HG03565 (cell line): ENCODE measurements around the gene ZNF598.
A peak's percentile ranks its signal among the peaks of the same experiment; 100 is the strongest.

Experiments
- ATAC-seq: cut with Tn5 transposase; IDR thresholded peaks from one replicate; pipeline ENCODE4 v1.9.1; 2021; ENCODE audit warnings: mild to moderate bottlenecking, moderate library complexity; ENCODE audit not compliant: unreplicated experiment

ZNF598 gene

DNA sequence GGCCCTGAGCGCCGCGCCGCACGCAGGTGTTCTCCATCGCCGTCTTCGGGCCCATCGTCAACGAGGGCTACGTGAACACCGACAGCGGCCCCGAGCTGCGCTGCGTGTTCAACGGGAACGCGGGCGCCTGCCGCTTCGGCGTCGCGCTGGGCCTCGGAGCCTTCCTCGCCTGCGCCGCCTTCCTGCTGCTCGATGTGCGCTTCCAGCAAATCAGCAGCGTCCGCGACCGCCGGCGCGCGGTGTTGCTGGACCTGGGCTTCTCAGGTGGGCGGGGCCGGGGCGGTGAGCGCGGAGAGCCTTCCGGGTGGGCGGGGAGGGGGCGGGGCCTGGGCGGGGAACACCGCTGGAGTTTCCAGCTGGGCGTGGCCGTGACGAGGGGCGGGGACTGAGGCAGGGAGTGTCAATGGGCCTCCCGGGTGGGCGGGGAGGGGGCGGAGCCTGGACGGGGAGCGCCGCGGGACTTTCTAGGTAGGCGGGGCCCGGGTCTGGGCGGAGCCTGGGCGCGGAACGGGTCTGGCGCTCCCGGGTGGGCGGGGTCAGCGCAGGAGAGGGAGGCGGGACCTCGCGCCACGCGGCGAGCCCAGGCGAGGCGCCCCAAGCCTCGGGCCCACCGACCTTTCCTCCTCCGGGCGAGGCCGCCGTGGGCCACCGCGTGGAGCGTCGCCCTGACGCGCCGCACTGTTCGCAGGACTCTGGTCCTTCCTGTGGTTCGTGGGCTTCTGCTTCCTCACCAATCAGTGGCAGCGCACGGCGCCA lies 17.5 kb downstream of the ZNF598 start:
- ATAC-seq = peak; percentile 36

DNA sequence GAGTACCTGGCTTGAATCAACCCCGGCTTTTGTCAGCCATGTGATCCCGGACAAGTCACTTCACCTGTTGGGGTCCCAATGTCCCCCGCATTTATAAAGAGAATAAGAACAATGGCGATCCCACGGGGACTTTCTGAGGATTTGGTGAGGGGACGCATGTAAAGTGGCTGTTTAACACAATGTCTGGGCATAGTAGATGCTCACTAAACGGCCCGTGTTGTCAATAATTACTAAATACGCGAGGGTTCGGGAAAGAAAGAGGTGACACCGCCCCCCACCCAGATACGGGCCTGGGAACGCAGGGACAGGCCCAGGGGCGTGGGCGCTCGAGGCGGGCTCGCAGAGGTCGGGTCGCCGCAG lies 18.1 kb downstream of the ZNF598 start:
- ATAC-seq = no peak

DNA sequence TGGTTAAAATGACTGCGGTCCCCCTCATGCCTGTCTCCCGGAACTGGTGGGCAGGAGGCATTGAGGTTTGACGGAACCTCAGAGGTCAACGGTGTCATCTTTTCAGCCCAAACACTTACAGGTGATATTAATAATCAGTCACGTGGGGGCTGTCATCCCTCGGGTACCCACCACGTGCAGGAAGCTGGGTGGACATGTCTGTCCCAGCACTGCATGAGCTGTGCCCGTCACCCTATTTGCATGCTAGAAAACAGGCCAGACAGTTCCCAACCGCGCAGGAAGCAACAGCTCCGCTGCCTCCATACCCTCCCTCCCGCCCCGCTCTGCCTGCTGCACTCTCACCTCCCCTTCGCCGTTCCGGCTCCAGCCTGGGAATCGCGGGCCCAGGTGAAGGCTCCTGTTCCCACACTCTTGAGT lies 18.5 kb downstream of the ZNF598 start:
- no peak for ATAC-seq

DNA sequence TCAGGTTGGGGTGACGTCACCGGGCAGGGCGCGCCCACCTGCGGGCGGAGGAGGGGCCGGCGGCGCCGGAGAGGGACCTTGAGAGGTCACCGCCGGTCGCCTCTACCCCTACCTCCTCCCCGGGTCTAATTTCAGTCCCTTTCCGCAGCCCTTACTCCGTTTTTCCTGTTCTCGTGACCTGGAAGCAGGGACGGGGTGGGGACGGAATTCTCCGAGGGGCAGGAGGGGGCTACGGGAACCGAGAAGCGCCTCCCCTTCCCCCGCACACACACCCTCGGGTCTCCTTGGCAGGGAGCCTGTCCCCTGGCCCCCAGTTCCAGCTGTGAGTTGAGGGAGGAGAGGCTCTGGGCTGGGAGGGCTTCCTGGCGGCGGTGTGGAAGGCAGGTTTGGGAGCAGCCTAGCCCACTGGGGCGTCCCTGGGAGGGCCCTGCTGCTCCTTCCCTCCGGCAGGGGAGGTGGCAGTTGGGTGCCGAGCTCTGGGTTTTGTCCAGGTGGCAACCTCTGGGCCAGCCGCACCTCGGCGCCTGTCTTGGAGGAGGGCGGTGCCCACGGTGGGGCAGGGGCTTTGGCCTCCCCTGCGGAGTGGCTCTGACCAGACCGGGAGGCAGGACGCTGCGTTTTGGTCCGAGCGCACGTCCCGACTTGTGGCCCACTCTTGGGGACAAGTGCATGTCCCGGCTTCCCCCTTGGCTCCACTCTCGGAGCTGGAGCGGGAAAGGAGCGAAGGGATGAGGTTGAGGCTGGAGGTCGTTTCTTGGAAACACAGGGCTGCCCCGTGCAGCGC lies 19.1 kb downstream of the ZNF598 start:
- ATAC-seq = no peak

DNA sequence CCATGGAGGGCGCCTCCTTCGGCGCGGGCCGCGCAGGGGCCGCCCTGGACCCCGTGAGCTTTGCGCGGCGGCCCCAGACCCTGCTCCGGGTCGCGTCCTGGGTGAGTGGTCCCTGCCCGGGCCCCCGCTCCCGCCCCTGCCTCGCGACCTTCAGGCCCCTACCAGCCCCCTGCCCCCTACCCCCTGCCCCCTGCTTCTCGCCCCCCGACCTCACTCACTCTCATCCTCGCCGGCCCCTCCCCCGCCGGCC lies 19.6 kb downstream of the ZNF598 start:
- ATAC-seq = no peak

DNA sequence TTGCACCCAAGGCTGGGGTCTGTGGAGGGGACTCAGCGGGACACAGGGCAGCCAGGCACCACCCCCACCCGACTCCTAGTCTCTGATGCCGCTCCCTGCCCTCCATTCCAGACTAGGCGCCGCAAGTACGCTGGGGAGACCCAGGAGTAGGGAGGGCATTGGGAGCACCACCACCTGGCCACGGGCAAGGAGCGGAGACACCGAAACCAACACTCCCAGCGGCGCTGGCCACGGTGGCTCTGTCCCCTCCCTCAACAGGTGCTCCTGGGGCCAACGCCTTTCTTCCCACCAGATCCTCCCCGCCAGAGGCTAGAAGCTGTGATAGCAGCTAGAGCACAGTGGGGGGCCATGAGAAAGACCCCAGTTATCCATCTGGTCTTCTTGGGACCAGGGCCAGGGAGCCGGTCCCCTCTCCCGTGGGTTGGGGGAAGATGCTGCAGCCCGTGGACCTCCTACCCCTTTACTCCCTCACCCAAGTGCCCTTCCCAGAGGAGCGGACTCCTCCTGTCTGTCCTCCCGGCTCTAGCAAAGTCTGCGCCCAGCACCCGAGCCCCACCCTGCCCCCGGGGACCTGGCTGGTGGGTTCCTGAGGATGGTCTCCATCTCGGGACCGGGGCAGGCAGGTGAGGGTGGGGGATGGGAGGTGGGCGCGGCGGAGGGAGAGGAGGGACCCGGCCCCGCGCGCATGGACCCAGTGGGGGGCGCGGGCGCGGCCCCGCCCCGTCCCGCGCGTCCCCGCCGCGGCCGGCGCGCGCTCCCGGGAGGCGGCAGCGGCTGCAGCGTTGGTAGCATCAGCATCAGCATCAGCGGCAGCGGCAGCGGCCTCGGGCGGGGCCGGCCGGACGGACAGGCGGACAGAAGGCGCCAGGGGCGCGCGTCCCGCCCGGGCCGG lies 20.2 kb downstream of the ZNF598 start, which contains the start of gene SYNGR3:
Gene SYNGR3 (plus strand): TSS at position 762 of the 892 bp plus-strand sequence. CDS start 133 bp downstream, outside the sequence.
- no peak for ATAC-seq

DNA sequence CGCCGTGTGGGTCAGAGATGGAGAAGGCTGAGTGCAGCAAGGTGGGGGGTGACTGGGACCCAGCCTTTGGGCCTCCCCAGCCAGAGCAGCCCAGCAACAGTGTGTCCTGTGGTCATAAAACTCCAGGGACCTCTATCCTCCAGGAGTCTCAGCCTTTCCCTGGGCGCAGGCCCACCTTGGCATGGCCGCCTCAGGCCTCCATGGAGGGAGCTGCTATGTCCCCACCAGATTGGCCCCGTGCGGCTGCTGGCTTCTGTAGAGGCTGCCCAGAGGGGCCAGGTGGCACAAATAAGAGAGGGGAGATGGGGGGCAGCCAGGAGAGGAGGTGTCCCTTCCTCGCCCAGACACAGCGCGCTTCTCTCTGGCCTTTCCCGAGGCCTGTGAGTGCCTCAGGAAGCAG lies 22.4 kb downstream of the ZNF598 start:
- ATAC-seq = no peak

DNA sequence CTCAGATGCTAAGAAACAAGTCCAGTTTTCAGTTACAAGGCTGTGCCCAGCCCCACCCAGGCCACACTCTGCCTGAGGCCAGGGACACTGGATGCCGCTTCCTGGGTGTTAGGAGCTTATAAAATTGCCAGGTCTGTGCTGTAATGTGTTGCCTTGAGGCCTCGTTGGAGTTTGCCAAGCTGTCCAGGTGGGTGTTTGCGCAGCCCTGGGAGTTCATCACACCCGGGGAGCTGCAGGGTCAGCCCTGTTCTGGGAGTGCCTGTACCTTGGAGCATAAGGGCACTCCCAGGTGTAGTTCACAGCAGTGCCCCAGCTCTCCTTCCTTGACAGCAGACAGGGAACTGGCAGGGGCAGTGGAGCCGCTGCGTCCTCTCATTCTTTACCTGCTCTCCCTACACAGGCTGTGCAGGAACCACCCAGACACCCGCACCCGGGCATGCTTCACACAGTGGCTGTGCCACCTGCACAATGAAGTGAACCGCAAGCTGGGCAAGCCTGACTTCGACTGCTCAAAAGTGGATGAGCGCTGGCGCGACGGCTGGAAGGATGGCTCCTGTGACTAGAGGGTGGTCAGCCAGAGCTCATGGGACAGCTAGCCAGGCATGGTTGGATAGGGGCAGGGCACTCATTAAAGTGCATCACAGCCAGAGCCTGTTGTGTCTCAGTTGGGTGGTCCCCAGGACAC lies 24.0 kb downstream of the ZNF598 start:
- ATAC-seq = no peak

DNA sequence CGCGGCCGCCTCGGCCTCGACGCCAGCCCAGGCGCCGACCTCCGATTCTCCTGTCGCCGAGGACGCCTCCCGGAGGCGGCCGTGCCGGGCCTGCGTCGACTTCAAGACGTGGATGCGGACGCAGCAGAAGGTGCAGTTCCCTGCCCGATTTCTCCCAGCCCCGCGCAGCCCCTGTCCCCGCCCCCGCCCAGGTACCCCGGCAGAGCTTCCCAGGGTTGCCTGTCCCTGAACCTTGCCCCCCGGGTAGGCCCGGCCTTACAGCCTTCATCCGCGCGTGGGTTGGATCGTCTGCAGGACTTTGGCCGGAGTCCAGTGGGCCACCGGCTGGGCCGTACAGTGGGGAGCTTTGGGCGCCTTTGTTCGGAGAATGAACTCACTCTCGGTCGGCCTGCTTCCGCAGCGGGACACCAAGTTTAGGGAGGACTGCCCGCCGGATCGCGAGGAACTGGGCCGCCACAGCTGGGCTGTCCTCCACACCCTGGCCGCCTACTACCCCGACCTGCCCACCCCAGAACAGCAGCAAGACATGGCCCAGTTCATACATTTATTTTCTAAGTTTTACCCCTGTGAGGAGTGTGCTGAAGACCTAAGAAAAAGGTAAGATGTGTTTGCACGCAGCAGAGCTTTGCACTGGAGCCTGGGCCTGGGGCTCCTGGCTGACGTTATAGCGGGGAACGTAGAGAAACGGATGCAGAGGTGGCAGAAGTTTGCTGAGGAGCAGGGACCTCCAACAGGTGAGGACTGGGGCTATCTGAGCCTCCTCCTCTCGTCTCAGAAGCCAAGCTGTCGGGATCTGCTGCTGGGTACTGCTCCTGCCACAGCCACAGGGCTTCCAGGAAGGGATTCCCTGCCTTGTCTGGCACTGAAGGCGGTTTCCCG lies 25.0 kb downstream of the ZNF598 start:
- ATAC-seq = no peak

DNA sequence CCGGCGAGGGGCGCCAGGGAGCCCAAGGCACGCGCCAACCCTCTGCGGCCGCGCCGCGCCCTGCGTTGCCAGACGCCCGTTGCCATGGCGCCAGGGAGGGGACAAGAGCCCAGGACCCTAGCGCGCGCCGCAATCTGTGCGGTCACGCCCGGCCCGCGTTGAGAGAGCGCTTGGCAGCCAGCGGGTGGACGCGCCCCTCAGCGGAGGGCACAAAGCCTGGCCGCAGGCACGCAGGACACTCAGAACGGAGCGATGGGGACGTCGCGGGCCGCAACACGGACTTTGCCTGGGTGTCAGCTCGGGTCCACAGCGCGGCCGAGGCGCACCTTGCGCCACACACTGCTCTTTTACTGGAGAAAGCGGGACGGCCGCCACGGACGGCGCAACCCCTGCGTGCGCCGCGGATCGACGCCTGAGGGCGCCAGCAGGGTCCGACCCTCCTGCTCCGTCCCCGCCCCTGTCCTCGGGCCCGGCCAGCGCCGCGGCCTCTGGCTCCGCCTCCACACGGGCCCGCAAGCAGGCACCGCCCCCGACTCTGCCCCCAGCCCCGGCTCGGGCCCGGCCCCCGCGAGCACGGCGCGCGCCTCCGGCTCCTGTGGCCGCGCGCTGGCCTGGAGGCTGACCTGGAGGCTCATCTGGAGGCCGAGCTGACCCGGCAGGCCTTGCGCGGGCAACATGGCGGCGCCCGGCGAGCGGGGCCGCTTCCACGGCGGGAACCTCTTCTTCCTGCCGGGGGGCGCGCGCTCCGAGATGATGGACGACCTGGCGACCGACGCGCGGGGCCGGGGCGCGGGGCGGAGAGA lies 25.9 kb downstream of the ZNF598 start, which contains the start of gene GFER:
Gene GFER (plus strand): TSS at position 650 of the 803 bp plus-strand sequence. CDS start 26 bp downstream, at position 676.
- ATAC-seq = peak; percentile 61

DNA sequence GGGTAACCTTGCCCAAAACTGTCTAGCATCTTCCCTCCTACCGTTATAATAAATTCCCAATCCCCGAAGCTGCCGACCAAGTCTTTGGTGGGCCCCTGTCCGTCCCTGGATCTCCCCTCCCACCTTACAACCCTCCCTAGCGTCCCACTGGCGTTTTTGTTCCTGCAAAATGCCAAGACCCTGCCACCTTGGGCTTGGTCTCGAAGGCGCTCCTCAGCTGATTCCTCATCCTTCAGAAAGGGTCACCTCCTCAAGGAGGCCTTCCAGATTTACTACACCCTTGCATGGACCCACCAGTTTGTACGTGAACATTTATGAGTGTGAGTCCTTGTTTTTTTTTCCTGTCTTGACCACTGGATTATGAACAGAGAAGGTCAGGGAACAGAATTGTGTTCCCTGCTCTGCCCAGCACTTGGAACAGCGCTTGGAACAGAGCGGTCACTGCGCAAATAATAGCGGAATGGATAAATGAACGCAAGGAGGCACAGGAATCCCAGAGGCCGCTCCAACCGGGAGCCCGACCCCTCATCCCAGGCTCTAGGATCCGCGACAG lies 26.6 kb downstream of the ZNF598 start:
- no peak for ATAC-seq

DNA sequence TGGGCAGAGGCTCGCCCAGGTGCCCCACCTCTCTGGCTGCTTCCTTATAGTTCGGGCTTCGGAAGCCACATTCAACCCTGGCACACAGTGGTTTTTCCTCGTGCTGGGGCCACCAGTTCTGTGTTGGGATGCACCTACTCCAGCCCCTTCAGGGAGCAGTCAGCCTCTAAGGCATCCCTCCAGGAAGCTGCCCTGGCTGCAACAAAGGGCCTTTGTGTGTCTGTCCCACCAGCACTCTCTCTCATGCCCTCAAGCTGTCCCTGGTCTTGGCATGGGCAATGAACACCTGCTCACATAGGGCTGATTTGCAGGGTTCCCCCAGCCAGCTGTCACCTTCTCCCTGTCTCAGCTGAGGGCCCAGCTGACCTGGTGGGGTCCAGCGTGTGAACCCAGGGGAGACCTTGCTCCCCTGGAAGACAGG lies 27.6 kb downstream of the ZNF598 start:
- ATAC-seq = no peak

DNA sequence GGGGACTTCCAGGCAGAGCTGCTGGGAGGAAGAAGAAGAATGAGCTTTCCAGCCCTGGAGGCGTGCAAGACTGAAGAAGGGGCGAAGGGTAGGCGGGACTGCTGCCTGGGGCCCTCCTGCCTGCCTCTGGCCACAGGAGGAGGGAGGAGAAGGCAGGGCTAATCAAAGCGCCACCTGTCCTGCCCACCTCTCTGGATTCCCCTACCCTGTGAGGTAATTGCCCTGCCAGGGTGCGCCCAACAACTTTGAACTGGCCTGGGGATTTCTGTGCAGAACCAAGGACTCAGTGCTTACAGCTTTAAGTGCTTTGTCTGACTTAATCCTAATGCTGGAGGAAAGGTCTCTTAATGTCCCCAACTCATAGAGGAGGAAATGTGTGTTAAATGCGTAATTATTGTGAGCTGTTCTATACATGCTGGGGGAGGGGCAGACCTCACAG lies 28.2 kb downstream of the ZNF598 start, which contains the start of gene NOXO1:
Gene NOXO1 (minus strand): TSS at position 72 of the 439 bp plus-strand sequence. CDS start 290 bp downstream, outside the sequence.
- ATAC-seq = no peak

DNA sequence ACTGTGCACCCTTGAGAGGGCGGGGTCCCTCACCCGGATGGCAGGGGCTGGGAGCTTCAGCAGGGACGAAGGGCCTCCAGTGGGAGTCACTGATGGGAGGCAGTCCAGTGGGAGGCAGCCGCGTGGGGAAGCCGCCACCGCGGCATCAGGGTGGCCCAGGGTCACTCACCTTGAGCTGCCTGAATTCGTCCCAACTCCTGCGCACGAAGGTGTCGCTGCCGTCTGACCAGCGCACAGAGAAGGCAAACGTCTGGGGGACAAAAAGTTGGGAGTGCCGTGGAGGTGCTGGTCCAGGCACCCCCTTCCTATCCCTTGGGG lies 28.9 kb downstream of the ZNF598 start:
- ATAC-seq = no peak

DNA sequence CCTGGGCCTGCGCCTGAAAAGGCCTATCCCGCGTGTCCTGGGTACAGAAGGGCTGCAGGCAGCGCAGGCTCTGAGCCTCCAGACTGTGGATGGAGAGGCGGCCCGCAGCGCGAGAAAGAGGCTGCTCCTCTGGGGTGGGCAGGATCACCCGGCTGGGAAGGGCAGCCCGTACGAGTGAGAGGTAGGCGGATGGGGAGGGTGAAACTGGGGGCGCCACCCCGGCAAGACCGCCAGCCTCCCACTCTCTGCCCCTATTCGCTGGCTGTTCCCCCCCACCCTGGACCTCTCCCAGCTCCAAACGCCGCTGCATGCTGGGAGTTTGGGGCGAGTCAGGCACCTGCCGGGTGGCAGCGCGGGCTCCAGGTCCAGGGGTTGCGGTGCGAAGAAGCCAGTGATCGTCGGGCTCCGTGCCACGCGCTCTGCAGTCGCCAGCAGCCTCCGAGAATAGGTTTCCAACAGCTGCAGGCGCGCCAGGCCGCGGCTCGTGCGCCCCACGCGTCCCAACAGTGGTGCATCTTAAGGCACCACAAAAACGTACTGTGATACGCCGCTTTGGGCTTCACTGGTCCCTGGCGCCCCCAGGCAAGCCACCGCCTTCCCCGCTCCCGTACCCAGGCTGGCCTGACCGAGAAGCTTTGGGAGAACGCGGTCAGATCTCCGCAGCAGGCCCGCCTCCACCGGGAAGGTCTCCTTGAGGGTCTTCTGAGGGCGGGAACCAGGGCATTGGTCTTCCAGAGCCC lies 29.4 kb downstream of the ZNF598 start:
- no peak for ATAC-seq

DNA sequence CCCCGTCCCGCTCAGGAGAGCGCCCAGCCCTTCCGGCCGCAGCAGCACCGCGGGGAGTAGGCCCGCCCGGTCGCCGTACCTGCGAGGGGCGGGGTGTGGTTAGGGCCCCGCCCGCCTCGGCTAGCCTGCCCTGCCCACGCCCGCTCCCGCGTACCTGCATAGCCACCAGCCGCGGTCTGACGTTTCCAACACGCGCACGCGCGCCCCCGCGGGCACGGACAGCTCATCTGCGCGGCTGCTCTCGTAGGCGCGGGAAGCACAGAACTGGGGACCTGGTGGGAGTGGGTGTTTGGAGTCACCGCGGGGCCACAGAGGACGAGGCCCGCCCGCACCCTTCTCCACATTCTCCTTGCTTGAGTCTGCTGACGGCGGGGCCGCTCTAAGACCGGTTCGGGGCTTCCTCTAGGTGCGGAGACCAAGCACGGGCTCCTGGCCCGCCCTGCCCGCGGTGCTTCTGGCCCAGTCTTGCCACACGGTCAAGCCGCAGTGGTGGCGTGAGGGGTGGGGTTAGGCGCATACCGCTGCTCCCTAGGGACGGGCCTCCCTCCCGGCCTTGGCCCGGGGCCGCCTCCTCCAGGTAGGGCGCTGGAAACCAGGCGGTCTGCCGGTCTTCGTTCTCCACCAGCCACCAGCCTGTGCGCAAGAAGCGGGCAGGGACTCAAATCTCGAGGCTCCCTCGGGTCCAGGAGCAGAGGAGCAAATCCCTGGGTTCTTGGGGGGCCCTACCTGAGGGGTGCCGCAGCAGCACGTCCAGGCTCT lies 30.2 kb downstream of the ZNF598 start:
- no peak for ATAC-seq

DNA sequence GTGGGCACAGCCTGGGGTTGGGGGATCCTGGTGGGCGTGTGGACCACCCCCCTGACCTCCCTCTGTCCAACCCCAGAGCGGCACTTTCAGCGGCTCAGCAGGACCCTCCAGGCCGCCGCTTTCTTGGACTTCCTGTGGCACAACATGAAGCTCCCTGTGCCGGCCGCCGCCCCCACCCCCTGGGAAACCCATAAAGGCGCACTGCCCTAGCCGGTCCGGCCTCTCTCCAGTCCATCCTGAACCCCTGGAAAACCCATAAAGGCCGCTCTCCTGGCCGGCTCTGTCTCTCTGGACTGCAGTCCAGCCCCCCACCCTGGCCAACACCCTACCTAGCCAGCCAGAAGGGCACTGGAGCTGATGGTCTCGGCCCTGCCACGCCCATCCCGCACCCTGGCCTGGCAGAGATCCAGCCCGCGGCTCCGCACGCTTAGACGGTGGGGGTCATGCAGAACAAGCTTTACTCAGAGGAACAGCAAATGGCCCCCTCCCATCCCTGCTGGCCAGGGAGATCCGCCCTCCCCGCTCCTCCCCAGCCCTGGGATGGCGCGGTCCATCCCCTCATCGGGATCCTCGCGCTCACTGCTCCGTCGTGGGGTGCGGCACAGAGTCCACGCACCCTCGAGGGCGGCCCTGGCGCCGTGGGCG lies 31.0 kb downstream of the ZNF598 start:
- ATAC-seq = no peak
